HG03135 (cell line): ENCODE measurements around the gene LYPD1.

ENCODE experiments used
- ATAC-seq: cut with Tn5 transposase; IDR thresholded peaks from one replicate; pipeline ENCODE4 v1.9.1; 2021; ENCODE audit warnings: mild to moderate bottlenecking, moderate library complexity; ENCODE audit not compliant: unreplicated experiment

LYPD1 gene

GRCh38 chr2:132668987-132669907 lies 758 bp downstream of the LYPD1 start:
- no peak for ATAC-seq

GRCh38 chr2:132668189-132668823 lies 1.7 kb downstream of the LYPD1 start:
- ATAC-seq: no peak

GRCh38 chr2:132667706-132668105 lies 2.3 kb downstream of the LYPD1 start:
- no peak for ATAC-seq

- ATAC-seq: no peak
These were observed 4.4 kb downstream of the LYPD1 start for GRCh38 chr2:132665401-132666140.

- no peak for ATAC-seq
These were observed 5.9 kb downstream of the LYPD1 start for GRCh38 chr2:132664096-132664495.

- no peak for ATAC-seq
These were observed 7.3 kb downstream of the LYPD1 start for GRCh38 chr2:132662732-132663131.

- ATAC-seq: no peak
These were observed 10.7 kb downstream of the LYPD1 start for GRCh38 chr2:132659331-132659730.

- ATAC-seq: no peak
These were observed 13.6 kb downstream of the LYPD1 start for GRCh38 chr2:132656266-132656975.

GRCh38 chr2:132654968-132655367 lies 15.0 kb downstream of the LYPD1 start:
- no peak for ATAC-seq

GRCh38 chr2:132654335-132654734 lies 15.7 kb downstream of the LYPD1 start:
- no peak for ATAC-seq

GRCh38 chr2:132652474-132652873 lies 17.5 kb downstream of the LYPD1 start:
- no peak for ATAC-seq

GRCh38 chr2:132651115-132652045 lies 18.6 kb downstream of the LYPD1 start:
- ATAC-seq: no peak

GRCh38 chr2:132646540-132647108 lies 23.4 kb downstream of the LYPD1 start:
- ATAC-seq: no peak

- no peak for ATAC-seq
These were observed 24.1 kb downstream of the LYPD1 start for GRCh38 chr2:132645722-132646539.

- ATAC-seq: no peak
These were observed 24.8 kb downstream of the LYPD1 start for GRCh38 chr2:132645176-132645575.

- ATAC-seq: no peak
These were observed 27.6 kb downstream of the LYPD1 start for GRCh38 chr2:132642415-132642814.

- ATAC-seq: no peak
These were observed 28.2 kb downstream of the LYPD1 start for GRCh38 chr2:132641819-132642218.

- no peak for ATAC-seq
These were observed 29.9 kb downstream of the LYPD1 start for GRCh38 chr2:132640116-132640515.
